Measurements from ENCODE around the gene MARF1. TPM values are rescaled to one million over a fixed set of nuclear protein-coding genes. Genes with fewer than 3 reads are reported as not detected.
A peak's percentile ranks its signal among the peaks of the same experiment; 100 is the strongest.

The MARF1 gene
- total and polyA plus RNA-seq, 2 of the 8 experiments (the other 6 are each of a cell fraction or from before 2014, with no cell fraction given): 5.6 to 31.4 TPM

DNA sequence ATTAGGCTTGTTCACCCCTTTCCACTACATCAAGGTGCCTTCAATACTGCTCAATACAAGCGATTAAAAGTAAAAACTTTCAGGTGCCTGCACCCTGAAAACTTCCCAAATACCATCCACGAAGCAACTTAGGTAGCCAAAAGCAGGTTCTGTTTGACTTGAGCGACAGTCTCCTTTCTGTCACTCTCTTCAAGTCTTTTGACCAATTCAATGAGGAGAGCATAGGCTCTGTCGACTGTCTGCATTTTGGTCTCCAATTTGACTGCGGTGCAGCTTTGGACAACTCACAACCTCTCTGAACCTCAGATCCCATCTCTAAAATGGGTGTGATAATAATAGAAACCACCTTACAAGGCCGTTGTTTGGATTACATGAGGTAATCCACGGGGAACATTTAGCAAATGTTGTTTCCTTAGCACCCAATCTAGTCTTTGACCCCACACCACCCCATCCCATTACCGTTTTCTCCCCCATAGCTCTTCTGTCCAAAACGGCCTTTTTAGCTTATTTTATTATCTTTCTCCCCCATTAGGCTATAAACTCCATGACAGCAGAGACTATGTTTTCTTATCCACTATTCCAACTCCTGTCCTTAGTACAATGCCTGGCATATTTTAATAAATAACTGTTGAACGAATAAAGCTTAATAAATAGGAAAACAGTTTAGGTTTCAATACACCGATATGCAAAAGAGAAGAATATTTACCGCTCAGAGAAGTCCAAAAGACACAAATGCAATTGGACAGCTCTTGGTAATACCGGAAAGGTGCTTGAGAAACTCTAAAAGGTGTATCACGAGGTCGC, 999 bp downstream of the MARF1 start:
- H2BK5ac ChIP-seq (ENCODE audit: low read depth, low read length): no peak overlapping the region
- FAIRE-seq (no peak), DNase-seq (ENCODE audit: low read depth in 1 of 2, low spot score in 2 of 2) (no peak)
- no peak overlapping the region for H2BK120ac ChIP-seq (replicated peaks; ENCODE audit: low read depth, low read length)
- no peaks in the 10 kb centered on the region for H3K23me2 ChIP-seq (ENCODE audit: low read depth, low read length)
- H2AFZ ChIP-seq (ENCODE audit: low read length): peak overlapping the region; percentile 54; the same call in 1 of the 2 replicates
- H2BK20ac ChIP-seq (ENCODE audit: low read length): no peak overlapping the region
- peaks cover 2 to 15% (median 10%) of the 10 kb centered on the region in 4 experiments; a peak in 6 of 8 replicates for H3K36me3 ChIP-seq (ENCODE audit: control insufficient read depth in 2 of 4, insufficient read depth in 4 of 4, low read length in 3 of 4)
- peak overlapping the region; percentile 58 to 76 (median 70); a peak in 4 of 7 replicates for H3K9ac ChIP-seq (replicated peaks in 1 of 4; ENCODE audit: extremely low read depth in 1 of 4, low read depth in 3 of 4, low read length in 3 of 4)
- H3K4me3 ChIP-seq (ENCODE audit: extremely low read depth in 1 of 4, insufficient read depth in 2 of 4, low read depth in 3 of 4, low read length in 4 of 4): peak overlapping the region; percentile 68 to 97 (median 82)
- no peak overlapping the region for H3K18ac ChIP-seq (ENCODE audit: extremely low read depth, low read length)
- no peaks in the 10 kb centered on the region for H3K9me3 ChIP-seq (ENCODE audit: insufficient read depth in 2 of 2, low read depth in 1 of 2, low read length in 1 of 2)
- 33% methylated on average over 15 of the region's 15 CpGs; no CpG with 5 or more reads in 1 of the 2 experiments for WGBS, 2 experiments (ENCODE audit: extremely low coverage in 1 of 2, insufficient coverage in 1 of 2, insufficient read length in 1 of 2, insufficient replicate concordance in 2 of 2, low coverage in 1 of 2, low lambda C conversion rate in 2 of 2, missing lambda C conversion rate in 1 of 2)
- peaks cover 0 to 4% of the 10 kb centered on the region in 2 experiments for H4K20me1 ChIP-seq (replicated peaks in 1 of 2; ENCODE audit: control insufficient read depth in 1 of 2, insufficient read depth in 2 of 2, low read length in 2 of 2)
- ChIA-PET POLR2A (ENCODE audit: partially characterized antibody) (interaction anchor here (0.9 to 1.4 kb wide), 5 partner anchors 8 to 91 kb away, joined by 3 to 4 read pairs (median 3); no protein-coding TSS in a partner anchor), CTCF (ENCODE audit: partially characterized antibody) (interaction anchor here (1.1 to 1.5 kb wide), 4 partner anchors 9 to 114 kb away, joined by 3 to 4 read pairs (median 3); no protein-coding TSS in a partner anchor)
- H3K56ac ChIP-seq (replicated peaks; ENCODE audit: insufficient read length, low read depth, low read length): no peak overlapping the region
- no peaks in the 10 kb centered on the region for H3K79me1 ChIP-seq (ENCODE audit: low read depth, low read length)
- H2BK15ac ChIP-seq (ENCODE audit: low read length): no peak overlapping the region
- no peak overlapping the region for H3K14ac ChIP-seq (ENCODE audit: insufficient read length)
- no peak overlapping the region for H4K91ac ChIP-seq (replicated peaks; ENCODE audit: insufficient read length, low read length)
- no peak overlapping the region for H2BK12ac ChIP-seq (ENCODE audit: low read depth, low read length)
- TF ChIP-seq, protein P1, sequence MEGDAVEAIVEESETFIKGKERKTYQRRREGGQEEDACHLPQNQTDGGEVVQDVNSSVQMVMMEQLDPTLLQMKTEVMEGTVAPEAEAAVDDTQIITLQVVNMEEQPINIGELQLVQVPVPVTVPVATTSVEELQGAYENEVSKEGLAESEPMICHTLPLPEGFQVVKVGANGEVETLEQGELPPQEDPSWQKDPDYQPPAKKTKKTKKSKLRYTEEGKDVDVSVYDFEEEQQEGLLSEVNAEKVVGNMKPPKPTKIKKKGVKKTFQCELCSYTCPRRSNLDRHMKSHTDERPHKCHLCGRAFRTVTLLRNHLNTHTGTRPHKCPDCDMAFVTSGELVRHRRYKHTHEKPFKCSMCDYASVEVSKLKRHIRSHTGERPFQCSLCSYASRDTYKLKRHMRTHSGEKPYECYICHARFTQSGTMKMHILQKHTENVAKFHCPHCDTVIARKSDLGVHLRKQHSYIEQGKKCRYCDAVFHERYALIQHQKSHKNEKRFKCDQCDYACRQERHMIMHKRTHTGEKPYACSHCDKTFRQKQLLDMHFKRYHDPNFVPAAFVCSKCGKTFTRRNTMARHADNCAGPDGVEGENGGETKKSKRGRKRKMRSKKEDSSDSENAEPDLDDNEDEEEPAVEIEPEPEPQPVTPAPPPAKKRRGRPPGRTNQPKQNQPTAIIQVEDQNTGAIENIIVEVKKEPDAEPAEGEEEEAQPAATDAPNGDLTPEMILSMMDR (IDR thresholded peaks at IDR 0.05; ENCODE audit: control extremely low read depth in 1 of 3, insufficient read depth in 1 of 3, low read depth in 1 of 3, low read length in 3 of 3): no peak
- no peak for TF ChIP-seq SRF (IDR thresholded peaks at IDR 0.05; ENCODE audit: low read depth, low read length)
- TF ChIP-seq PHF8 (conservative IDR thresholded peaks at IDR 0.05; ENCODE audit: low read depth, low read length): no peak
- TF ChIP-seq SP1 (IDR thresholded peaks at IDR 0.05; ENCODE audit: low read depth, low read length): no peak
- H3K4ac ChIP-seq (replicated peaks; ENCODE audit: insufficient read length, low read depth, low read length): no peak overlapping the region
- no peak overlapping the region for H3K23ac ChIP-seq (ENCODE audit: insufficient read length)
- H3K4me2 ChIP-seq (ENCODE audit: insufficient read depth in 1 of 2, low read depth in 2 of 2, low read length in 2 of 2): peak overlapping the region; percentile 66 to 85
- no peak overlapping the region for H4K8ac ChIP-seq (ENCODE audit: extremely low read depth, insufficient read depth, low read length)
- peaks cover 5 to 28% of the 10 kb centered on the region in 2 experiments for H3K79me2 ChIP-seq (ENCODE audit: control insufficient read depth in 1 of 2, insufficient read depth in 2 of 2, low read length in 2 of 2)
- H3K27ac ChIP-seq (ENCODE audit: low read depth, low read length): no peak overlapping the region
- H3K4me1 ChIP-seq (replicated peaks in 1 of 4; ENCODE audit: control insufficient read depth in 3 of 4, insufficient read depth in 4 of 4, low read length in 3 of 4): peaks cover 0 to 8% (median 2%) of the 10 kb centered on the region in 4 experiments; a peak in 3 of 7 replicates
- H4K5ac ChIP-seq (ENCODE audit: insufficient read length, low read depth, low read length): no peak overlapping the region
- H2AK5ac ChIP-seq (ENCODE audit: low read depth, low read length): no peak overlapping the region
- no peaks in the 10 kb centered on the region for H3K27me3 ChIP-seq (replicated peaks in 1 of 4; ENCODE audit: control insufficient read depth in 3 of 4, extremely low read depth in 1 of 4, insufficient read depth in 3 of 4, low read length in 3 of 4)

Data from H1 (cell line).